ENCODE results near the gene KDM2B. TPM values are rescaled to one million over a fixed set of nuclear protein-coding genes. Genes with fewer than 3 reads are reported as not detected.

KDM2B gene
- total RNA-seq, 1 donor from 2014 or later = 79.2 TPM

- Mint-ChIP-seq H3K27me3 (ENCODE audit: low read depth) (no peaks in the 10 kb centered on the region), H3K9me3 (no peaks in the 10 kb centered on the region), H3K36me3 (ENCODE audit: low read depth) (peaks cover 10% of the 10 kb centered on the region), H3K4me3 (no peak overlapping the region), H3K4me1 (peaks cover 10% of the 10 kb centered on the region), H3K27ac (ENCODE audit: unreplicated experiment) (no peak overlapping the region)
- TF ChIP-seq, protein P1, sequence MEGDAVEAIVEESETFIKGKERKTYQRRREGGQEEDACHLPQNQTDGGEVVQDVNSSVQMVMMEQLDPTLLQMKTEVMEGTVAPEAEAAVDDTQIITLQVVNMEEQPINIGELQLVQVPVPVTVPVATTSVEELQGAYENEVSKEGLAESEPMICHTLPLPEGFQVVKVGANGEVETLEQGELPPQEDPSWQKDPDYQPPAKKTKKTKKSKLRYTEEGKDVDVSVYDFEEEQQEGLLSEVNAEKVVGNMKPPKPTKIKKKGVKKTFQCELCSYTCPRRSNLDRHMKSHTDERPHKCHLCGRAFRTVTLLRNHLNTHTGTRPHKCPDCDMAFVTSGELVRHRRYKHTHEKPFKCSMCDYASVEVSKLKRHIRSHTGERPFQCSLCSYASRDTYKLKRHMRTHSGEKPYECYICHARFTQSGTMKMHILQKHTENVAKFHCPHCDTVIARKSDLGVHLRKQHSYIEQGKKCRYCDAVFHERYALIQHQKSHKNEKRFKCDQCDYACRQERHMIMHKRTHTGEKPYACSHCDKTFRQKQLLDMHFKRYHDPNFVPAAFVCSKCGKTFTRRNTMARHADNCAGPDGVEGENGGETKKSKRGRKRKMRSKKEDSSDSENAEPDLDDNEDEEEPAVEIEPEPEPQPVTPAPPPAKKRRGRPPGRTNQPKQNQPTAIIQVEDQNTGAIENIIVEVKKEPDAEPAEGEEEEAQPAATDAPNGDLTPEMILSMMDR (conservative IDR thresholded peaks at IDR 0.05) = no peak
- no peak for DNase-seq (ENCODE audit: low read depth, low spot score)
Observed at GRCh38 chr12:121452340-121452984, 128.4 kb downstream of the KDM2B start.

GRCh38 chr12:121451961-121452339 is 128.9 kb downstream of the KDM2B start:
- H3K27ac Mint-ChIP-seq (ENCODE audit: unreplicated experiment) = no peak overlapping the region
- no peaks in the 10 kb centered on the region for H3K27me3 Mint-ChIP-seq (ENCODE audit: low read depth)
- TF ChIP-seq, protein P1 (conservative IDR thresholded peaks at IDR 0.05) = no peak
- H3K9me3 Mint-ChIP-seq = no peaks in the 10 kb centered on the region
- H3K36me3 Mint-ChIP-seq (ENCODE audit: low read depth) = peaks cover 10% of the 10 kb centered on the region
- H3K4me1 Mint-ChIP-seq = peaks cover 11% of the 10 kb centered on the region
- DNase-seq (ENCODE audit: low read depth, low spot score) = no peak
- no peak overlapping the region for H3K4me3 Mint-ChIP-seq

DNA sequence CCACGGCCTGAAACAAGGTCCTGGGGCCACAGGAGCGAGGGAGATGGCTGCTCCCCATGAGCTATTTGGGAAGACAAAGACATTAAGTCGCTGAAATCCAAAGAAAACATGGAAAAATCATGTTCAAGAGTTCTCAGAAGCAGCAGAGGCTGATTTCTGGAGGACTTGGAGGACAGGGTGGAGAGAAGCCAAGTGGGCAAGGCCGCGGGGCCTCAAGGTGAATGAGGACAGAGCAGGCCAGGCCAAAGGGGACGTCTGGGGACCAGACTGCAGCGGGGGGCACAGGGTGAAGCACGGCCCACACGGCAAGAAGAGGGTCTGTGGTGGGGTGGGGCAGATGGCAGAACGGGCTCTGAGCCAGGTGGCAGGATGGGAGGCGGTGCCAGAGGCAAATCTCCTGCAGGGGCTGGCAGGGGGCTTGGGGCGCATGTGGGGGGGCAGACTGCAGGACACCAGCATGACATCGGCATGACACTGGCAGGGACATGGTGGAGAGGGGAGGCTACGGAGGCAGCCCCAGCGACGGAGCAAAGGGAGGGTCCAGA is 132.0 kb downstream of the KDM2B start:
- Mint-ChIP-seq H3K4me3 (no peak overlapping the region), H3K9me3 (no peaks in the 10 kb centered on the region), H3K36me3 (ENCODE audit: low read depth) (peaks cover 10% of the 10 kb centered on the region), H3K27ac (ENCODE audit: unreplicated experiment) (no peak overlapping the region), H3K4me1 (peaks cover 10% of the 10 kb centered on the region), H3K27me3 (ENCODE audit: low read depth) (no peaks in the 10 kb centered on the region)
- DNase-seq (ENCODE audit: low read depth, low spot score) = no peak
- TF ChIP-seq, protein P1 (conservative IDR thresholded peaks at IDR 0.05) = no peak

GRCh38 chr12:121446750-121447149 is 134.1 kb downstream of the KDM2B start:
- no peak for DNase-seq (ENCODE audit: low read depth, low spot score)
- H3K9me3 Mint-ChIP-seq = no peaks in the 10 kb centered on the region
- no peak overlapping the region for H3K27ac Mint-ChIP-seq (ENCODE audit: unreplicated experiment)
- H3K36me3 Mint-ChIP-seq (ENCODE audit: low read depth) = peaks cover 7% of the 10 kb centered on the region
- H3K27me3 Mint-ChIP-seq (ENCODE audit: low read depth) = no peaks in the 10 kb centered on the region
- no peak overlapping the region for H3K4me3 Mint-ChIP-seq
- peaks cover 10% of the 10 kb centered on the region for H3K4me1 Mint-ChIP-seq
- TF ChIP-seq, protein P1 (conservative IDR thresholded peaks at IDR 0.05) = no peak

- TF ChIP-seq, protein P1 (conservative IDR thresholded peaks at IDR 0.05) = no peak
- Mint-ChIP-seq H3K36me3 (ENCODE audit: low read depth) (peaks cover 13% of the 10 kb centered on the region), H3K27me3 (ENCODE audit: low read depth) (no peaks in the 10 kb centered on the region), H3K4me3 (no peak overlapping the region), H3K4me1 (peaks cover 10% of the 10 kb centered on the region), H3K27ac (ENCODE audit: unreplicated experiment) (no peak overlapping the region), H3K9me3 (no peaks in the 10 kb centered on the region)
- no peak for DNase-seq (ENCODE audit: low read depth, low spot score)
Observed at GRCh38 chr12:121444842-121445202, 136.0 kb downstream of the KDM2B start.

Data from neural crest cell (in vitro differentiated cells).